Measurements from ENCODE around the gene PEMT.

DNA sequence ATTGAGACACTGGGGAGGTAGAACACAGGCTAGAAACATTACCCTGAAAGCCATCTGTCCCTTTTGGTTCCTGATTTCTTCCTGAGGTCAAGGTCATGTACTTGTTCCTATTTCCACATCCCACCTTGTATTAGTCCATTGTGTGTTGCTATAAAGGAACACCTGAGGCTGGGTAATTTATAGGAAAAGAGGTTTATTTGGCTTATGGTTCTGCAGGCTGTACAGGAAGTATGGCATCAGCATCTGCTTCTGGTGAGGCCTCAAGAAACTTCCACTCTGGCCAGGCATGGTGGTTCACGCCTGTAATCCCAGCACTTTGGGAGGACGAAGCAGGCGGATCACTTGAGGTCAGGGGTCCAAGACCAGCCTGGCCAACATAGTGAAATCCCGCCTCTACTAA is 122.2 kb downstream of the PEMT start:
- TF ChIP-seq, protein P1, sequence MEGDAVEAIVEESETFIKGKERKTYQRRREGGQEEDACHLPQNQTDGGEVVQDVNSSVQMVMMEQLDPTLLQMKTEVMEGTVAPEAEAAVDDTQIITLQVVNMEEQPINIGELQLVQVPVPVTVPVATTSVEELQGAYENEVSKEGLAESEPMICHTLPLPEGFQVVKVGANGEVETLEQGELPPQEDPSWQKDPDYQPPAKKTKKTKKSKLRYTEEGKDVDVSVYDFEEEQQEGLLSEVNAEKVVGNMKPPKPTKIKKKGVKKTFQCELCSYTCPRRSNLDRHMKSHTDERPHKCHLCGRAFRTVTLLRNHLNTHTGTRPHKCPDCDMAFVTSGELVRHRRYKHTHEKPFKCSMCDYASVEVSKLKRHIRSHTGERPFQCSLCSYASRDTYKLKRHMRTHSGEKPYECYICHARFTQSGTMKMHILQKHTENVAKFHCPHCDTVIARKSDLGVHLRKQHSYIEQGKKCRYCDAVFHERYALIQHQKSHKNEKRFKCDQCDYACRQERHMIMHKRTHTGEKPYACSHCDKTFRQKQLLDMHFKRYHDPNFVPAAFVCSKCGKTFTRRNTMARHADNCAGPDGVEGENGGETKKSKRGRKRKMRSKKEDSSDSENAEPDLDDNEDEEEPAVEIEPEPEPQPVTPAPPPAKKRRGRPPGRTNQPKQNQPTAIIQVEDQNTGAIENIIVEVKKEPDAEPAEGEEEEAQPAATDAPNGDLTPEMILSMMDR (IDR thresholded peaks at IDR 0.05): no peak
- TF ChIP-seq POLR2AphosphoS5 (IDR thresholded peaks at IDR 0.05; ENCODE audit: low read depth, low read length) (no peak), SIN3A (IDR thresholded peaks at IDR 0.05; ENCODE audit: borderline replicate concordance, insufficient read depth, low read depth, low read length) (no peak), TCF7L2 (IDR thresholded peaks at IDR 0.05; ENCODE audit: low read depth, low read length) (no peak)
- TF ChIP-seq, protein P2, sequence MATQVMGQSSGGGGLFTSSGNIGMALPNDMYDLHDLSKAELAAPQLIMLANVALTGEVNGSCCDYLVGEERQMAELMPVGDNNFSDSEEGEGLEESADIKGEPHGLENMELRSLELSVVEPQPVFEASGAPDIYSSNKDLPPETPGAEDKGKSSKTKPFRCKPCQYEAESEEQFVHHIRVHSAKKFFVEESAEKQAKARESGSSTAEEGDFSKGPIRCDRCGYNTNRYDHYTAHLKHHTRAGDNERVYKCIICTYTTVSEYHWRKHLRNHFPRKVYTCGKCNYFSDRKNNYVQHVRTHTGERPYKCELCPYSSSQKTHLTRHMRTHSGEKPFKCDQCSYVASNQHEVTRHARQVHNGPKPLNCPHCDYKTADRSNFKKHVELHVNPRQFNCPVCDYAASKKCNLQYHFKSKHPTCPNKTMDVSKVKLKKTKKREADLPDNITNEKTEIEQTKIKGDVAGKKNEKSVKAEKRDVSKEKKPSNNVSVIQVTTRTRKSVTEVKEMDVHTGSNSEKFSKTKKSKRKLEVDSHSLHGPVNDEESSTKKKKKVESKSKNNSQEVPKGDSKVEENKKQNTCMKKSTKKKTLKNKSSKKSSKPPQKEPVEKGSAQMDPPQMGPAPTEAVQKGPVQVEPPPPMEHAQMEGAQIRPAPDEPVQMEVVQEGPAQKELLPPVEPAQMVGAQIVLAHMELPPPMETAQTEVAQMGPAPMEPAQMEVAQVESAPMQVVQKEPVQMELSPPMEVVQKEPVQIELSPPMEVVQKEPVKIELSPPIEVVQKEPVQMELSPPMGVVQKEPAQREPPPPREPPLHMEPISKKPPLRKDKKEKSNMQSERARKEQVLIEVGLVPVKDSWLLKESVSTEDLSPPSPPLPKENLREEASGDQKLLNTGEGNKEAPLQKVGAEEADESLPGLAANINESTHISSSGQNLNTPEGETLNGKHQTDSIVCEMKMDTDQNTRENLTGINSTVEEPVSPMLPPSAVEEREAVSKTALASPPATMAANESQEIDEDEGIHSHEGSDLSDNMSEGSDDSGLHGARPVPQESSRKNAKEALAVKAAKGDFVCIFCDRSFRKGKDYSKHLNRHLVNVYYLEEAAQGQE (IDR thresholded peaks at IDR 0.05; ENCODE audit: insufficient read depth in 1 of 2, low read depth in 2 of 2, low read length in 1 of 2): no peak

All from Panc1 (cell line).